GM20000 (cell line): ENCODE results near the gene COA6.

ENCODE experiments used
- DNase-seq: peaks from one replicate; pipeline ENCODE4 v3.0.0; 2012; ENCODE audit warnings: low spot score
- TF ChIP-seq, protein P1 (sequence below): IDR thresholded peaks from 2 replicates; pipeline ENCODE4 v1.5.1; 2012; ENCODE audit warnings: mild to moderate bottlenecking, control low read depth; ENCODE audit errors: extremely low read depth, missing control alignments

Gene COA6, protein sequence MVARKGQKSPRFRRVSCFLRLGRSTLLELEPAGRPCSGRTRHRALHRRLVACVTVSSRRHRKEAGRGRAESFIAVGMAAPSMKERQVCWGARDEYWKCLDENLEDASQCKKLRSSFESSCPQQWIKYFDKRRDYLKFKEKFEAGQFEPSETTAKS

DNA sequence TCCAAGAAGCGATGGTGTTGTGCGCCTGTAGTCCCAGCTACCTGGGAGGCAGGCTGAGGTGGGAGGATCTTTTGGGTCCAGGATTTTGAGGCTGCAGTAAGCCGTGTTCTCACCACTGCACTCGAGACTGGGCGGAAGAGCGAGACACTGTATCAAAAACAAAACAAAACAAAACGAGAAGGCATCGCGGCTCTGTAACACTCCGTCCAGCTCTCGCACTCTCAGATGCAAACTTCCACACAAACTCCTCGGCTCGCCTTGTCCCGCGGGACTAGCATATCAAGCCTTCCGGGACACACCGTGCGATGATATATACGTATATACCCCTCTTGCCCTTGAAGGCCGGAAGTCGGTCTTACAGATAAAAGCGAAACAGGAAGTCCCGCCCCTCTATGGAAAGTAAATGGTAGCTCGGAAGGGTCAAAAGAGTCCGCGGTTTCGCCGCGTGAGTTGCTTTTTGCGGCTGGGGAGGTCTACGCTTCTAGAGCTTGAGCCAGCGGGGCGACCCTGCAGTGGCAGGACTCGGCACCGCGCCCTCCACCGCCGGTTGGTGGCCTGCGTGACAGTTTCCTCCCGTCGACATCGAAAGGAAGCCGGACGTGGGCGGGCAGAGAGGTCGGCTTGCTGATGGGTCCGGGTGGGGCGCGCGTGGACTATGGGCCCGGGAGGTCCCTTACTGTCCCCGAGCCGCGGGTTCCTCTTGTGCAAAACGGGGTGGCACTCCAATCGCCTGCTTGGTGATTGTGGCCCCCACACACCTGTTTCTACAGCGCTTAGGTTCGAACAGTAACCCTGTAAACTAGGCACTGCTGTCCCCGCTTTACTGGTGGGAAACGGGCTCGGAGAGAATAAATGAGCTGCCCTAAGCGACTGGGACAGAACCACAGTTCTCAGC lies at the start of gene COA6:
TSS of gene COA6 (plus strand) at position 393 of the 895 bp plus-strand sequence. CDS start at position 404, 11 bp downstream.
- DNase-seq: peak; percentile 86

GRCh38 chr1:234324821-234325220 lies 48.4 kb upstream of the COA6 start:
- TF ChIP-seq, protein P1, sequence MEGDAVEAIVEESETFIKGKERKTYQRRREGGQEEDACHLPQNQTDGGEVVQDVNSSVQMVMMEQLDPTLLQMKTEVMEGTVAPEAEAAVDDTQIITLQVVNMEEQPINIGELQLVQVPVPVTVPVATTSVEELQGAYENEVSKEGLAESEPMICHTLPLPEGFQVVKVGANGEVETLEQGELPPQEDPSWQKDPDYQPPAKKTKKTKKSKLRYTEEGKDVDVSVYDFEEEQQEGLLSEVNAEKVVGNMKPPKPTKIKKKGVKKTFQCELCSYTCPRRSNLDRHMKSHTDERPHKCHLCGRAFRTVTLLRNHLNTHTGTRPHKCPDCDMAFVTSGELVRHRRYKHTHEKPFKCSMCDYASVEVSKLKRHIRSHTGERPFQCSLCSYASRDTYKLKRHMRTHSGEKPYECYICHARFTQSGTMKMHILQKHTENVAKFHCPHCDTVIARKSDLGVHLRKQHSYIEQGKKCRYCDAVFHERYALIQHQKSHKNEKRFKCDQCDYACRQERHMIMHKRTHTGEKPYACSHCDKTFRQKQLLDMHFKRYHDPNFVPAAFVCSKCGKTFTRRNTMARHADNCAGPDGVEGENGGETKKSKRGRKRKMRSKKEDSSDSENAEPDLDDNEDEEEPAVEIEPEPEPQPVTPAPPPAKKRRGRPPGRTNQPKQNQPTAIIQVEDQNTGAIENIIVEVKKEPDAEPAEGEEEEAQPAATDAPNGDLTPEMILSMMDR: no peak
- DNase-seq: no peak

More for the DNA sequence above, at the start of gene COA6:
- TF ChIP-seq, protein P1: no peak

- DNase-seq: no peak
- TF ChIP-seq, protein P1: no peak
Observed at GRCh38 chr1:234325878-234326496, 47.3 kb upstream of the COA6 start.

GRCh38 chr1:234326497-234327366 lies 46.5 kb upstream of the COA6 start:
- peak; percentile 66 for DNase-seq
- TF ChIP-seq, protein P1: peak; percentile 55

GRCh38 chr1:234327577-234328164 lies 45.6 kb upstream of the COA6 start:
- DNase-seq: no peak
- TF ChIP-seq, protein P1: no peak

DNA sequence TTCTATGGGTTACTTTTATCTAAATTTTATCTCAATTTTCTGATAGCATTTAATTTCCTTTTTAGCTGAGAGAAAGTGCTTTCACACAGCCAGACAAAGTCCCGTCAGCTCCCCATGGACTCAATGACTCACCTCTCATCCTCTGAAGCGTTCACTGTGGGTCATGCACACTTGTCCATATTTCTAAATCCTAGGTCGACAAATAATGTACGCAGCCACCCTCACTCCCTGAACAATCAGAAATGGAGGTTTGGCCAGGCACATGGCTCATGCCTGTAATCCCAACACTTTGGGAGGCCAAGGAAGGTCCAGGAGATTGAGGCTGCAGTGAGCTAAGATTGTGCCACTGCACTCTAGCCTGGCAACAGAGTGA lies 42.4 kb upstream of the COA6 start:
- DNase-seq: no peak
- TF ChIP-seq, protein P1: no peak
